Measurements from ENCODE around the gene SLAMF9.

GRCh38 chr1:159937054-159937750, 16.8 kb downstream of the SLAMF9 start:
- TF ChIP-seq, protein P1, sequence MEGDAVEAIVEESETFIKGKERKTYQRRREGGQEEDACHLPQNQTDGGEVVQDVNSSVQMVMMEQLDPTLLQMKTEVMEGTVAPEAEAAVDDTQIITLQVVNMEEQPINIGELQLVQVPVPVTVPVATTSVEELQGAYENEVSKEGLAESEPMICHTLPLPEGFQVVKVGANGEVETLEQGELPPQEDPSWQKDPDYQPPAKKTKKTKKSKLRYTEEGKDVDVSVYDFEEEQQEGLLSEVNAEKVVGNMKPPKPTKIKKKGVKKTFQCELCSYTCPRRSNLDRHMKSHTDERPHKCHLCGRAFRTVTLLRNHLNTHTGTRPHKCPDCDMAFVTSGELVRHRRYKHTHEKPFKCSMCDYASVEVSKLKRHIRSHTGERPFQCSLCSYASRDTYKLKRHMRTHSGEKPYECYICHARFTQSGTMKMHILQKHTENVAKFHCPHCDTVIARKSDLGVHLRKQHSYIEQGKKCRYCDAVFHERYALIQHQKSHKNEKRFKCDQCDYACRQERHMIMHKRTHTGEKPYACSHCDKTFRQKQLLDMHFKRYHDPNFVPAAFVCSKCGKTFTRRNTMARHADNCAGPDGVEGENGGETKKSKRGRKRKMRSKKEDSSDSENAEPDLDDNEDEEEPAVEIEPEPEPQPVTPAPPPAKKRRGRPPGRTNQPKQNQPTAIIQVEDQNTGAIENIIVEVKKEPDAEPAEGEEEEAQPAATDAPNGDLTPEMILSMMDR (IDR thresholded peaks at IDR 0.05; ENCODE audit: low read depth, low read length), result no peak
- no peak for TF ChIP-seq EZH2phosphoT487 (IDR thresholded peaks at IDR 0.05; ENCODE audit: low read depth)

All from OCI-LY3 (cell line).